WERI-Rb-1 (cell line): ENCODE results near the gene CCRL2.

ENCODE experiments used
- DNase-seq: peaks from one replicate; pipeline ENCODE4 v3.0.0-alpha.2; 2020
- H3K27ac ChIP-seq: fragments of 250-450 bp; sonication (Bioruptor Pico); 2 replicates; pipeline ENCODE4 v1.5.1; 2020; ENCODE audit warnings: mild to moderate bottlenecking, moderate library complexity
- H3K27me3 ChIP-seq: fragments of 250-450 bp; sonication (Bioruptor Pico); 2 replicates; pipeline ENCODE4 v1.5.1; 2021; ENCODE audit warnings: mild to moderate bottlenecking, low read depth, moderate library complexity; ENCODE audit not compliant: insufficient read depth, severe bottlenecking
- H3K36me3 ChIP-seq: fragments of 250-450 bp; sonication (Bioruptor Pico); 2 replicates; pipeline ENCODE4 v1.5.1; 2020; ENCODE audit warnings: mild to moderate bottlenecking, moderate library complexity
- H3K4me3 ChIP-seq: 2 replicates; pipeline ENCODE4 v1.5.1; 2011; ENCODE audit warnings: low read depth, mild to moderate bottlenecking, control low read depth, low read length
- H3K9me3 ChIP-seq: fragments of 250-450 bp; sonication (Bioruptor Pico); 2 replicates; pipeline ENCODE4 v1.5.1; 2021; ENCODE audit warnings: mild to moderate bottlenecking, moderate library complexity; ENCODE audit not compliant: severe bottlenecking
- TF ChIP-seq, protein P1 (sequence below): IDR thresholded peaks from 2 replicates; pipeline ENCODE4 v1.5.1; 2011; ENCODE audit warnings: low read depth, mild to moderate bottlenecking, control low read depth, inconsistent platforms, low read length

Gene CCRL2

DNA sequence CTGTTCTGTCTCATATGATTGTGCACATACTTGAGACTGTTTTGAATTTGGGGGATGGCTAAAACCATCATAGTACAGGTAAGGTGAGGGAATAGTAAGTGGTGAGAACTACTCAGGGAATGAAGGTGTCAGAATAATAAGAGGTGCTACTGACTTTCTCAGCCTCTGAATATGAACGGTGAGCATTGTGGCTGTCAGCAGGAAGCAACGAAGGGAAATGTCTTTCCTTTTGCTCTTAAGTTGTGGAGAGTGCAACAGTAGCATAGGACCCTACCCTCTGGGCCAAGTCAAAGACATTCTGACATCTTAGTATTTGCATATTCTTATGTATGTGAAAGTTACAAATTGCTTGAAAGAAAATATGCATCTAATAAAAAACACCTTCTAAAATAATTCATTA lies 31.2 kb upstream of the CCRL2 start:
- TF ChIP-seq, protein P1, sequence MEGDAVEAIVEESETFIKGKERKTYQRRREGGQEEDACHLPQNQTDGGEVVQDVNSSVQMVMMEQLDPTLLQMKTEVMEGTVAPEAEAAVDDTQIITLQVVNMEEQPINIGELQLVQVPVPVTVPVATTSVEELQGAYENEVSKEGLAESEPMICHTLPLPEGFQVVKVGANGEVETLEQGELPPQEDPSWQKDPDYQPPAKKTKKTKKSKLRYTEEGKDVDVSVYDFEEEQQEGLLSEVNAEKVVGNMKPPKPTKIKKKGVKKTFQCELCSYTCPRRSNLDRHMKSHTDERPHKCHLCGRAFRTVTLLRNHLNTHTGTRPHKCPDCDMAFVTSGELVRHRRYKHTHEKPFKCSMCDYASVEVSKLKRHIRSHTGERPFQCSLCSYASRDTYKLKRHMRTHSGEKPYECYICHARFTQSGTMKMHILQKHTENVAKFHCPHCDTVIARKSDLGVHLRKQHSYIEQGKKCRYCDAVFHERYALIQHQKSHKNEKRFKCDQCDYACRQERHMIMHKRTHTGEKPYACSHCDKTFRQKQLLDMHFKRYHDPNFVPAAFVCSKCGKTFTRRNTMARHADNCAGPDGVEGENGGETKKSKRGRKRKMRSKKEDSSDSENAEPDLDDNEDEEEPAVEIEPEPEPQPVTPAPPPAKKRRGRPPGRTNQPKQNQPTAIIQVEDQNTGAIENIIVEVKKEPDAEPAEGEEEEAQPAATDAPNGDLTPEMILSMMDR, result no peak
- no peak for DNase-seq
- peaks cover 88% of the 10 kb centered on the region for H3K27me3 ChIP-seq
- no peak overlapping the region for H3K27ac ChIP-seq
- no peaks in the 10 kb centered on the region for H3K9me3 ChIP-seq
- H3K4me3 ChIP-seq, result no peak overlapping the region
- no peaks in the 10 kb centered on the region for H3K36me3 ChIP-seq

DNA sequence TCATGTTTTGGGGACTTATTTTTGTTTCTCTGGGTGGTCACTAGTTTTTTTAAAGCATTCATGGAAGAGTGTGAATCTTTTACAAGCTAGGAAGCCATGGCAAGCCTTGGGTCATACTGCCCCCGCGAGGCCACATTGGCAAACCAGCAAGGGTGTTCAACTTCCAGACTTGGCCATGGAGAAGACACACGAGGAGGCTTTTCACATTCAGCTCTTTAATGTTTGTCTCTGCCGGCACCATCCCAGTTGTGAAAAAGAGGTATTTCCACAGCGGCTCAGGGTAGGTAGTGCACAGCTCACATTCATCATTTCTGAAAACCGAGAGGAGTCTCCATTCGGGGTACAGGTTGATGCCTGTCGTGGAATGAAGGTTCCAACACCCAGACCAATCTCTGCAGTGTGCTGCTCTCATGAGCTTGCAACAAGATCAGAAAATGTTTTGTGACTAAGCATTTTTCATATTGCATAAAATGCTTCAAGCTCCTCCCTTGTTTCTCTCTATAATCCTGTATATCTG lies 28.6 kb upstream of the CCRL2 start:
- TF ChIP-seq, protein P1, result peak; percentile 81
- DNase-seq, result peak; percentile 59
- H3K9me3 ChIP-seq, result no peaks in the 10 kb centered on the region
- no peak overlapping the region for H3K27ac ChIP-seq
- no peaks in the 10 kb centered on the region for H3K36me3 ChIP-seq
- peaks cover 88% of the 10 kb centered on the region for H3K27me3 ChIP-seq
- no peak overlapping the region for H3K4me3 ChIP-seq

DNA sequence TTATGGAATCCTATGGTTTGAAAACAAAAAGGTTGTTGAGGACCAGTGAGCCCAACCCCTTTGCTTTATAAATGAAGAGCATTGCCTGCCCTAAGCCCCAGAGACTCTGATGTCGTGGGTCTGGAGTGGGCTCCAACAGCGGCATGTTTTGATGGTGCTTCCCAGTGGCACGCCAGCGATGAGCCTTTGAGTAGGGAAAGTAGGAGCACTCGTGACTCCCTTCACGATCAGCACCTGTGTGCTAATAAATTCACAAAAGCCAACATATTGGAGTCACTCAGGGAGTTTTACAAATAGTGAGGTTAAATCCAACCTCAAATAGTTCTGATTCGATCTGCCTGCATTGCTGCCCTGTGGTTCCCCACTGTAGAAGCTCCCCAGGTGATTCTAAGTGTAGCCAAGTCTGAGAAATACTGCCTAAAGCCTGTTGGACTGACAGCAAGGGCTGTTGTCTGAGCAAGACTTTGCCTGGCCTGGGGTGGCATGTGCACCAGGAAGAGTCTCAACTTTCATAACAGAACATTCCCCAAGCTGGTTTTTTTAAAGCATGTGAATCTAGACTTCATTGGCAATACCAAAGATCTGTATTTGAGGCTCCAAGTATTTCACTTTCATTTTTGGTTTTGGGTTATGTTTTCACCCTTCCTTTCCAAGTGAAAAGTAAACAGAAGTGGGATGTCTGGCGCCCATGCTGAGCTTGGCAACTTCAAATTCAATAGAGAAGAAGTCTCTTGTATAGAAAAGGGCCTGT lies 26.4 kb upstream of the CCRL2 start:
- no peaks in the 10 kb centered on the region for H3K9me3 ChIP-seq
- H3K4me3 ChIP-seq, result no peak overlapping the region
- H3K27ac ChIP-seq, result no peak overlapping the region
- H3K27me3 ChIP-seq, result peaks cover 88% of the 10 kb centered on the region
- no peak for DNase-seq
- TF ChIP-seq, protein P1, result no peak
- no peaks in the 10 kb centered on the region for H3K36me3 ChIP-seq

DNA sequence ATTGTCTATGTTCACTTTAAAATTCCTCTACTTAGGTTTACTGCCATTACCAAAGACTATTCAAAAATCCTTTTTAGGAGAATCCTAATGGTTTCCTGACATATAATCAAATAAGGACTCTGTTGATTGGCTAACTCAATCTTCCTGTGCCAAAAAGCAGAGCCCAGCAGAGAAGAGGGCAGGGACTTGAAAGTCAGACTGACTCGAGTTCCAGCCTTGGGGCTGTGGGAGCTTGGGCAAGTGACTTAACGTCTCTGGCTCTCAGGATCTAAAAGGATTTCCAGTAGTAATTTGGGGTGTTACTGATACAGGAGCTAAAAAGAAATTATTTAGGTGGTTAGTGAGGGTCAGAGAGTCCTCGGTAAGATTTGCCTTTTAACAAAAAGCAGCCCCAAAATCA lies 25.4 kb upstream of the CCRL2 start:
- no peak overlapping the region for H3K4me3 ChIP-seq
- DNase-seq, result no peak
- TF ChIP-seq, protein P1, result no peak
- no peaks in the 10 kb centered on the region for H3K36me3 ChIP-seq
- no peak overlapping the region for H3K27ac ChIP-seq
- H3K9me3 ChIP-seq, result no peaks in the 10 kb centered on the region
- peaks cover 87% of the 10 kb centered on the region for H3K27me3 ChIP-seq

DNA sequence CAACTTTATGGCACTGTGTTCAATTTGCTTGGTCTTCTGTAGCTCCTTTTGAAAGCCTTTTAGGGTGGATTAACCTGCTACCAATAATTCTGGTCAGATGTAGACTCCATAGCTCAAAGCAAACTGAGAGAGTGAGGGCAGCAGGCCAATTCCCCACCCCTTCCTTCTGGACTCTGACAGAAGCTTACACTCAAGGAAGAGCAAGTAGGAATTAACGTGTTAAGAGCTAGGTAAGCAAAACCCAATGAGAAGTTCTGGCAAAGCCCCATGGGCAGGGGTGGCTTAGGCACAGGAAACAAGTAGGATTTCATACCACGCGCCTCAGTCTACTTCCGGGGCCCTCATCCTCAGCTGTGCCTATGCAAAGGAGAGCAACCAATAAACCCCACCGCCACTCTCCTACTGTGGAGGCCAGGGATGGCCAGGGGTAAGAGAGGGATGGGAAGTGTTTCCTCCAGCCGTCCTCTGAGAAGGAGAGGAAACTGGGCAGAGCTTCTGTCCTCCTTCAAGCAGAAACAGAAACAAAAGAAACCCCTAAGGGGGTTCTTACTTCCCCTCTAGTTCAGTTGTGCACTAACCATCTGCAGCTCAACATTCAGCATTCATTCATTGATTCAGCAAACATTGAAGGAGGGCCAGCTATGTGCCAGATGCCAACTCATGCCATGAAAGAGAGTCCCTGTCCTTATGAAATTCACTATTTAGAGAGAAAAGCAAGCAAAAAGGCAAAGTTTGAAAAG lies 23.7 kb upstream of the CCRL2 start:
- Histone ChIP-seq H3K27ac (no peak overlapping the region), H3K4me3 (no peak overlapping the region), H3K9me3 (no peaks in the 10 kb centered on the region), H3K36me3 (no peaks in the 10 kb centered on the region), H3K27me3 (peaks cover 82% of the 10 kb centered on the region)
- DNase-seq, result no peak
- TF ChIP-seq, protein P1, result no peak
